Body of pancreas (tissue), 4 donors: ENCODE measurements around the gene MOV10L1. TPM values are rescaled to one million over a fixed set of nuclear protein-coding genes. Genes with fewer than 3 reads are reported as not detected.

Experiments used
- ATAC-seq: fragments of 150-250 bp; one replicate; pipeline ENCODE4 v1.9.1; 2016
- DNase-seq, 4 donors: peaks; one replicate each; pipeline ENCODE4 v3.0.0-alpha.2; 2019
- H3K27ac ChIP-seq, 4 donors: fragments of 200-600 bp; sonication (generic); 1 replicate in 3 of 4; 2 replicates in 1 of 4; pipeline versions ENCODE4 v1.5.1 to v1.6.1; 2016 to 2019; ENCODE audit warnings: mild to moderate bottlenecking in 1 of 4, mixed read lengths in 1 of 4, moderate library complexity in 1 of 4
- H3K27me3 ChIP-seq, 2 donors: fragments of 200-600 bp; sonication (generic); one replicate each; pipeline ENCODE4 v1.6.0; 2016; ENCODE audit warnings: mild to moderate bottlenecking in 1 of 2
- H3K36me3 ChIP-seq, 2 donors: fragments of 200-600 bp; sonication (generic); replicated peaks in 1 of 2; 2 replicates each; pipeline ENCODE4 v1.5.1; 2016; ENCODE audit warnings: low read depth in 2 of 2; ENCODE audit not compliant: insufficient read depth in 1 of 2
- H3K4me1 ChIP-seq: fragments of 200-600 bp; sonication (generic); one replicate; pipeline ENCODE4 v1.6.0; 2016
- H3K4me3 ChIP-seq, 2 donors: fragments of 200-600 bp; sonication (generic); 1 replicate in 1 of 2; 2 replicates in 1 of 2; pipeline ENCODE4 v1.5.1; 2016 to 2019
- H3K9me3 ChIP-seq, 3 donors: fragments of 200-600 bp; sonication (generic); 1 replicate in 2 of 3; 2 replicates in 1 of 3; pipeline ENCODE4 v1.5.1; 2016
- CTCF ChIP-seq, 7 experiments: fragments of 450-650 bp in 4 of 7; fragments of 200-600 bp in 3 of 7; sonication (generic) in 3 of 7; IDR thresholded peaks; one replicate each; pipeline ENCODE4 v1.5.1; 2016 to 2019; ENCODE audit warnings: antibody characterized with exemption in 7 of 7
- POLR2A ChIP-seq, 3 donors: fragments of 450-650 bp; IDR thresholded peaks; one replicate each; pipeline ENCODE4 v1.6.1; 2016; ENCODE audit warnings: antibody characterized with exemption in 3 of 3, mild to moderate bottlenecking in 2 of 3
- WGBS, 2 donors: methylation state at CpG; one replicate each; pipeline ENCODE4 v1.1.5; 2017; 5-methylcytosine and 5-hydroxymethylcytosine counted together
- intact Hi-C: fragments of 100-400 bp; cut with DNase I; formaldehyde crosslinking; loops from one replicate; pipeline ENCODE4 v1.15.1; 2023
- total RNA-seq, 2 donors: library from RNA; depleted of rRNA; stranded (reverse); fragments of >200 nt; gene quantifications; one replicate each; pipeline ENCODE4 v1.1.0, GENCODE V29; 2016

MOV10L1 gene
- total RNA-seq, 2 donors from 2014 or later, result 0.52 TPM; not detected in 1

- 64 to 73% methylated on average over 18 to 21 of the region's 21 CpGs for WGBS, 2 donors
- Histone ChIP-seq H3K27ac (no peak overlapping the region), H3K9me3 (no peaks in the 10 kb centered on the region), H3K27me3 (no peaks in the 10 kb centered on the region), H3K36me3 (no peaks in the 10 kb centered on the region), H3K4me3 (no peak overlapping the region), H3K4me1 (no peaks in the 10 kb centered on the region)
- ATAC-seq (no peak), DNase-seq (no peak)
- TF ChIP-seq CTCF (IDR thresholded peaks at IDR 0.05), result no peak
- TF ChIP-seq POLR2A (IDR thresholded peaks at IDR 0.05), result no peak
- intact Hi-C loops, result no loop called here
Observed at GRCh38 chr22:50157709-50158375, 68.0 kb downstream of the MOV10L1 start.

- no peak for DNase-seq
- Histone ChIP-seq H3K9me3 (no peaks in the 10 kb centered on the region), H3K36me3 (no peaks in the 10 kb centered on the region), H3K4me3 (no peak overlapping the region), H3K27me3 (no peaks in the 10 kb centered on the region), H3K4me1 (no peaks in the 10 kb centered on the region), H3K27ac (no peak overlapping the region)
- no peak for ATAC-seq
- intact Hi-C loops, result no loop called here
- 89 to 90% methylated on average over 7 of the region's 7 CpGs for WGBS, 2 donors
- no peak for TF ChIP-seq POLR2A (IDR thresholded peaks at IDR 0.05)
- TF ChIP-seq CTCF (IDR thresholded peaks at IDR 0.05), result no peak
Observed at GRCh38 chr22:50160947-50161346, 71.1 kb downstream of the MOV10L1 start.

GRCh38 chr22:50161508-50162390 is 71.9 kb downstream of the MOV10L1 start:
- intact Hi-C loops, result no loop called here
- Histone ChIP-seq H3K4me1 (no peaks in the 10 kb centered on the region), H3K36me3 (no peaks in the 10 kb centered on the region), H3K27me3 (no peaks in the 10 kb centered on the region), H3K9me3 (no peaks in the 10 kb centered on the region), H3K27ac (no peak overlapping the region), H3K4me3 (no peak overlapping the region)
- no peak for DNase-seq
- no peak for ATAC-seq
- 75 to 83% methylated on average over 6 to 23 of the region's 23 CpGs for WGBS, 2 donors
- no peak for TF ChIP-seq POLR2A (IDR thresholded peaks at IDR 0.05)
- no peak for TF ChIP-seq CTCF (IDR thresholded peaks at IDR 0.05)

- H3K27ac ChIP-seq, result no peak overlapping the region
- ATAC-seq, result no peak
- H3K9me3 ChIP-seq, result no peaks in the 10 kb centered on the region
- intact Hi-C loops, result no loop called here
- no peaks in the 10 kb centered on the region for H3K4me1 ChIP-seq
- H3K36me3 ChIP-seq, result no peaks in the 10 kb centered on the region
- no peak overlapping the region for H3K4me3 ChIP-seq
- DNase-seq, result no peak
- 77 to 83% methylated on average over 8 to 10 of the region's 10 CpGs for WGBS, 2 donors
- no peaks in the 10 kb centered on the region for H3K27me3 ChIP-seq
- TF ChIP-seq CTCF (IDR thresholded peaks at IDR 0.05) (no peak), POLR2A (IDR thresholded peaks at IDR 0.05) (no peak)
Observed at GRCh38 chr22:50162391-50162956, 72.7 kb downstream of the MOV10L1 start.
